AG10803 (cell line): ENCODE measurements around the gene PHLDB3.
A peak's percentile ranks its signal among the peaks of the same experiment; 100 is the strongest.
"Not testable (repeated sequence)": the region's sequence is repeated elsewhere in the genome, so short reads cannot be mapped to it uniquely, and the experiment has no call there.

ENCODE experiments used
- DNase-seq: peaks from one replicate; pipeline ENCODE4 v3.0.0; 2010; ENCODE audit warnings: low read depth
- H3K4me3 ChIP-seq: 2 replicates; pipeline ENCODE4 v1.5.1; 2011; ENCODE audit warnings: mild to moderate bottlenecking, low read length, control low read depth
- TF ChIP-seq, protein P1 (sequence below): conservative IDR thresholded peaks from 2 replicates; pipeline ENCODE4 v1.5.1; 2011; ENCODE audit warnings: mild to moderate bottlenecking, low read length, control low read depth, inconsistent platforms

Gene PHLDB3

DNA sequence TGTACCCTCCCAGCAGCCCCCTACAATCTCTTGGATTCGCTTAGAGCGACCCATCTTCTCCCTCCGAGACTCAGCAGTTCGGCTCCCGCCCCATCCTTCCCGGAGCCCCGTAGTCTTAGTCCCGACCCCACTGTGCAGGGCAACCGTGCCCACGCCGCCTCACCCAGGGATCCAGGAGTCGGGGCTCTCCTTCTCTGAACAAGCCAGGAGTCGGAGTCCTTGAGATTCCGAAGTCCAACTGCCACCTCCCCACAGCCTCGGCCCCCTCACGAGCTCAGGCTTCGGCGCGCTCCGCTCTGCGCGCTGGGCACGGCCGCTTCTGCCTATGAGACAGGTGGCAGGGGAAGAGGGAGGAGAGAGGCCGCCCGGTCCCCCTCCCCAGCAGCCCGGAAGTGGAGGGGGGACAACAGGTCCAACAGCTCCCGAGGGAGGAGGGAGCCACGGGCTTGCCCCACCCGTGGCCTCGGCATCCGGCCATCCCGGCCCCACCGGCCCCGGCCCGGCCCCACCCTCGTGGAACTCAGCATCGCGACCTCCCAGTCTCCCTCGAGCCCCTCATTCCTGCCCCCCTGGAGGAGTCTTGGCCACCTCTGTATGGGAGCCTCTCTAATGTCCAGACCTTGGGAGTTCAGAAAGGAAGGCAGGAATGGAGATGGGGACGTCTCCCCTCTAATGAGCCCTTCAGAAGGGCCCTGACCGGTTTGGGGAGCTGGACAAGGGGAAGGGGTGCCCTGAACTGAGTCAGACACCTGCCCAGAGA lies at the start of gene PHLDB3:
Gene PHLDB3 (minus strand): TSS at position 321 of the 760 bp plus-strand sequence. CDS start 628 bp downstream, outside the sequence.
- peak; percentile 12 for DNase-seq

DNA sequence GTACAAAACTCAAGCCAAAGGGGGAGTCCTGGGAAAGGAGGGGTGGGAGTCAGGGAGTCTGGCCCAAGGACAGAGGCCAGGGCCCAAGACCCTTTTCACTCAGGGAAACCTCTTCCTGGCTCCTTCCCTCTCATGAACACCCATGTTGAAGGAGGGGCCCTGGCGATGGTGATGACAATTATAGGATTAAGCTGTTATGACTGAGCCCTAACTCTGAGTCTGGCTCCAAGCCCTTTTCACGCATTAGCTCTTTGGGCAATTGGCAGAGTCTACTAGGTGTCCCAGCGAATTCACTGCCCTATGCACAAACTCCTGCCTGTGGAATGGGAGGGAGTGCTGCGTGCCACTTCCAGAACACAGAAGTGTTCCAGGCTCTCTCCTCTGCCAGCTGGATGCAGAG lies 49.1 kb upstream of the PHLDB3 start:
- H3K4me3 ChIP-seq: no peak overlapping the region
- DNase-seq: no peak
- TF ChIP-seq, protein P1, sequence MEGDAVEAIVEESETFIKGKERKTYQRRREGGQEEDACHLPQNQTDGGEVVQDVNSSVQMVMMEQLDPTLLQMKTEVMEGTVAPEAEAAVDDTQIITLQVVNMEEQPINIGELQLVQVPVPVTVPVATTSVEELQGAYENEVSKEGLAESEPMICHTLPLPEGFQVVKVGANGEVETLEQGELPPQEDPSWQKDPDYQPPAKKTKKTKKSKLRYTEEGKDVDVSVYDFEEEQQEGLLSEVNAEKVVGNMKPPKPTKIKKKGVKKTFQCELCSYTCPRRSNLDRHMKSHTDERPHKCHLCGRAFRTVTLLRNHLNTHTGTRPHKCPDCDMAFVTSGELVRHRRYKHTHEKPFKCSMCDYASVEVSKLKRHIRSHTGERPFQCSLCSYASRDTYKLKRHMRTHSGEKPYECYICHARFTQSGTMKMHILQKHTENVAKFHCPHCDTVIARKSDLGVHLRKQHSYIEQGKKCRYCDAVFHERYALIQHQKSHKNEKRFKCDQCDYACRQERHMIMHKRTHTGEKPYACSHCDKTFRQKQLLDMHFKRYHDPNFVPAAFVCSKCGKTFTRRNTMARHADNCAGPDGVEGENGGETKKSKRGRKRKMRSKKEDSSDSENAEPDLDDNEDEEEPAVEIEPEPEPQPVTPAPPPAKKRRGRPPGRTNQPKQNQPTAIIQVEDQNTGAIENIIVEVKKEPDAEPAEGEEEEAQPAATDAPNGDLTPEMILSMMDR: no peak

More for the DNA sequence above, at the start of gene PHLDB3:
- TF ChIP-seq, protein P1: no peak
- H3K4me3 ChIP-seq: peak within 1 kb of the TSS; percentile 87

DNA sequence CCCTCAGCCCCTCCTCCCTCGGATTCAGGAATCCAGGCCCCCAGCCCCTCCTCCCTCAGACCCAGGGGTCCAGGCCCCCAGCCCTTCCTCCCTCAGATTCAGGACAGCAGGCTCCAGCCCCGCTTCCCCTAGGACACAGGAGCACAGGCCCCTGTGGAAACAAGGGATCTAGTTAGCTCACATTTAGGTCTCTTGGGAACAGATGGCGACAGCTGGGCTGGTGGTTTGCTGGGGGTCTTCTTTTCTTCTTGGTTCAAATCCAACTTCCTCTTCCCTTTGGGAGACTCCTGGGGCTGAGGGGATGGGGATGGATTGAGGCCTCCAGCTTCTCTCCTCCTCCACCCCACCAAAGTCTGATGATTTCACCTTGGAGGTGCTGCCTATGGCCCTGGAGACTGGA lies 48.1 kb upstream of the PHLDB3 start:
- TF ChIP-seq, protein P1: no peak
- no peak for DNase-seq
- H3K4me3 ChIP-seq: no peak overlapping the region

DNA sequence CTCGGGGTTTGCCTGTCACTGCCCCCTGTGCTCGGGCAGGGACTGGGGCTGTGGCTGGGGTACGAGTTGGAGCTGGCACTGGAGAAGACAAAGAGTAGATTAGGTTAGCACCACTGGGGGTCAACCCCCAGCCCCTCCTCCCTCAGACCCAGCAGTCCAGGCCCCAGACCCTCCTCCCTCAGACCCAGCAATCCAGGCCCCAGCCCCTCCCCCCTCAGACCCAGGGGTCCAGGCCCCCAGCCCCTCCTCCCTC lies 47.6 kb upstream of the PHLDB3 start:
- DNase-seq: no peak
- H3K4me3 ChIP-seq: no peak overlapping the region
- TF ChIP-seq, protein P1: no peak

DNA sequence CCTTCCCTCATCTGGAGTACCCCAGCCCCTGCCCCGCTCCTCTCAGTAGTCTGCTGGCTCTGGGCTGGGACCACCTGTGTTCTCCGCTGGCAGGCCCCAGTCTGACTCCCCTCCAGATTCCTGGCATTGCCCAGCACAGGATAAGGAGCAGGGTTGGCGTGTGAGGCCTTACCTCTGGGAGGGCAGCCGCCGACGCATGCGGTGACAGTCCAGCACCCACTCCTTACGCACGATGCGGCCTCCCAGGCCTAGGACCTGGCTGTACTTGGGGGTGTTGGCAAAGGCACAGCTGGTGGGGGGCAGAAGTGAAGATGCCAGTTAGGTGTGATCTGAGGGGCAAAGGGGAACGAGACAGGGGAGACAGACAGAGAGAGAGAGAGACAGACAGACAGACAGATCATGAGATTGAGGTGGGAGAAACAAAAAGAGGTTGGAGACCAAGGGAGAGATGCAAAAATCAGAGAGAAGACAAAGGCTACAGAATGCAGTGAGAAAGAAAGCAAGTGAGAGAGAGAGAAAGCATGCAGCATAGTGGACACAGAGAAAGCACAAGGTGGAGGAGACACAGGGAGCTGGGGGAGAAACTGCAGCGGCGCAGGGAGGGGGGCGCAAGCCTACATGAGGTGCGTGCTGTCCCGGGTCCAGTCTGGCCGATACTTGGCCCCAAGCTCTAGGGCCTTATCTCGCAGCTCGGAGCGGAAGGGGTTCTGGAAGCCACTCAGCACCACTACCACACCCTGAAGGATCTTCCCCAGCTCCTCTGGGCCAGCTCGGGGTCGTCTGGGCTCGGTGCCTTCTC lies 47.1 kb upstream of the PHLDB3 start:
- TF ChIP-seq, protein P1: no peak
- no peak overlapping the region for H3K4me3 ChIP-seq
- DNase-seq: no peak

DNA sequence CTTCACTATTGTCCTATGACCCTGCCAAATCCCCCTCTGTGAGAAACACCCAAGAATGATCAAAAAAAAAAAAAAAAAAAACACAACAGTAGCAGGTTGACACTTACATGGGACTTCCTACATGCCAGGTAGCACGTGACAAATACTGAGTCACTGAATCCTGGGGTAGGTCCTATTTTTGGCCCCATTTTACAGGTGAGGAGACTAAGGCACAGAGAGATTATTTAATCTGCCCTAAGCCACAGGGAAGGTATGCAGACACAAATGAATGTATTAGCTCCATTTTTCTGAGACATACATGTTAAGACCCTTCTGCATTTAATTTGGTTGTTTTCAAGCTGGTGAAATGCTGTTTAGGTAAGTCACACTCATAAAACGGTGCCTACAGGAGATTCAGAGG lies 44.2 kb upstream of the PHLDB3 start:
- TF ChIP-seq, protein P1: no peak
- no peak for DNase-seq
- no peak overlapping the region for H3K4me3 ChIP-seq

DNA sequence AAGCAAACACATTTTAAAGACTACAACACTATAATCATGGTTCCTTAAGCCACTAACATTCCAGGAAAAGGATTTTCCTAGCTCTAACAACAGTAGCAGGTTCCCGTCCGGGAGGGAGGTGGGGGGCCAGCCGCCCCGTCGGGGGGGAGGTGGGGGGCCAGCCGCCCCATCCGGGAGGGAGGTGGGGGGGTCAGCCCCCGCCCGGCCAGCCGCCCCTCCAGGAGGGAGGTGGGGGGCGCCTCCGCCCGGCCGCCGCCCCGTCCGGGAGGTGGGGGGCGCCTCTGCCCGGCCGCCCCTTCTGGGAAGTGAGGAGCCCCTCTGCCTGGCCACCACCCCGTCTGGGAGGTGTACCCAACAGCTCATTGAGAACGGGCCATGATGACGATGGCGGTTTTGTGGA lies 43.4 kb upstream of the PHLDB3 start:
- H3K4me3 ChIP-seq, DNase-seq: not testable (repeated sequence)
